NCI-H1694 treated with DMSO at 0.1 percent for 48 hours (cell line): Measurements from ENCODE around the gene CHRNG.

ENCODE experiments used
- DNase-seq: peaks from one replicate; lab custom pipeline; 2025; lab: John Stamatoyannopoulos, UW

Gene CHRNG

DNA sequence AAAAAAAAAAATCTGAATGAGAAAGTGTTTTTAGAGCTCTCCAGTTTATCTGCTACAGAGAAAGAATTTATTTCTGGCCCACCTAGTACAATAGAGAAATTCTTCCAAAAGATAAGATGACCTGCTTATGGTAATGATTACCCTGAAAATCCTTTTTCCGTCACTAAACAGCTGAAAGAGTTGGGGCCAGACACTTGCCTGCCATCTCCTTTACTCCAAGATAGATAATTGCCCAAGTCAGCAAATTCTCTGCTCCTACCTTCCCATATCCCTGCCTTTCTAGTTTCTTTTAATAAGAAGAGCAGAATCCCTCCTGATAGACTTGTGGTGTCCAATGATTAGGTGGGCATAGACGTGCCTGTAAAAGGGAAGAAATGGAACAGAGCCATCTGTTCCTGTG lies 39.1 kb downstream of the CHRNG start:
- no peak for DNase-seq

- no peak for DNase-seq
Observed at GRCh38 chr2:232580648-232580981, 41.1 kb downstream of the CHRNG start.

- DNase-seq, result no peak
Observed at GRCh38 chr2:232581725-232582124, 42.2 kb downstream of the CHRNG start.

- no peak for DNase-seq
Observed at GRCh38 chr2:232584238-232584637, 44.7 kb downstream of the CHRNG start.

DNA sequence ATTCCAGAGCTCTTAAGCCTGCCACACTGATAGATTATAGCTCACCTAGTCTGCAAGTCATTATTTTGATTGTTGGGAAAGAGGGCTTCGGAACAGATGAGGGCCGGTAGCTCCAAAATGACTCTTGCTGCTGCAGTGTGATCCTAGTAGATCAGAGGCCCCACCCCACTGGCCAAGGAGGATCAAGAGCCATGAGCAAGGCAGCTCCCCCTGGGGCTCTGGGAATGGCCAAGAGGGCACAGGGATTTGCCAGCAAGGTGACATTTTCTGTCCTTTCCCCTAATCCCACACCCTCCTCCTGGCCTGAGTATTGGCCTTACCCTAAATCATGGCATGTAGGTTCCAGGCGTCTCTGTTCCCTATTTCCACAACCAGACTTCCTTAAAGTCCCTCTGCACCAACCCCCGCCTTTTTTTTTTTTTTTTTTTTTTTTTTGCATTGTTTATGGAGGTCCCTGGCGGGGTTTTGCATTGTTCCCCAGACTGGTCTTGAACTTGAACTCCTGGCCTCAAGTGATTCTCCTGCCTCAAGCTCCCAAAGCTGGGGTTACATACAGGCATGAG lies 47.5 kb downstream of the CHRNG start:
- no peak for DNase-seq

DNA sequence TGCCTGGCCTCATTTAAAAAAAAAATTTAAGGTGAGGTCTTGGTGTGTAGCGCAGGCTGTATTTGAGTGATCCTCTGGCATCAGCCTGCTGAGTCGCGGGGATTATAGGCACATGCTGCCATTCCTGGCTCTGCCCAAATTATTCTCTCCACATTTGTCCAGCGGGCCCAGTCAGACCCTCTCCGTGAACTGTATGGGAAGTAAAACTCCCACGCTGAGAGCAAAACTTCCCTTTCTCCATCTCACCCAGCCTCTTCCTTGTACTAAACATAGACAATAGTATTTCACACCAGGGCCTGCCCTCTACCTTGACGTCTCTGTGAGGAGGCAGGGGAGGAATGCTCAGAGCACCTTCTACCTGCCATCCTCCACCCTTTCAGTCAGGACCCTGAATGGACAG lies 48.0 kb downstream of the CHRNG start:
- DNase-seq, result no peak

- DNase-seq, result no peak
Observed at GRCh38 chr2:232588031-232588430, 48.5 kb downstream of the CHRNG start.

DNA sequence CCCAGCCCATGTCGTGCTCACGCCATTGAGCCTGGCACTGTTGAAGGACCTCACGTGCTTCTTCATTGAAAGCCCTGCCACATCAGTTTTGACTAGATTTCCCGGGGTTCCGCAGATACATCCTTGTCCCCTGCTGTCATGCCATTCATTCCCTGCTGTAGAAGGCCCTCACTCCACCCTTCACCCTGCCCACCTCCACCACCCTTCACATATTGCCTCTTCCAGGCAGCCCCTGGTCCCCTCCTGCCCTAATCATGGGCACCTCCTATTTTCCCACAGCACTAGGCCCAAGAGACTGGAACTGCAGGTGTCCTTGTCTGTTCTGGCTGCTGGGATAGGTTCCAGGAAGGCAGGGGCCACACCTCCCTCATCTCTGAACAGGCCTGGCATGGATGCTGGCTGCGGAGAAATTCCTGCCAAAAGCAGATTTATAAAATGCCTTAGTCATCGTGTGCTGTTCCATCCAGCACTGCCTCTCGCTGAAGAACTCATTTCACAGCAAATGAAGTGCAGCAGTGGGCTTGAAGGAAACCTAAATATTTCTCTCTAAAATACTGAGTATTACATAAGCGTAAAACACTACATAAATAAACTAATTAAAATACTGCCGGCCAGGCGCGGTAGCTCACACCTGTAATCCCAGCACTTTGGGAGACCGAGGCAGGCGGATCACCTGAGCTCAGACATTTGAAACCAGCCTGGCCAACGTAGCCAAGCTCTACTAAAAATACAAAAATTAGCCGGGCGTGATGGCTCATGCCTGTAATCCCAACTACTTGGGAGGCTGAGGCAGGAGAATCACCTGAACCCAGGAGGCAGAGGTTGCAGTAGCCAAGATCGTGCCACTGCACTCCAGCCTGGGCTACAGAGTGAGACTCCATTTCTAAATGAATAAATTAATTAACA lies 49.4 kb downstream of the CHRNG start:
- DNase-seq, result no peak

- no peak for DNase-seq
Observed at GRCh38 chr2:232592772-232593395, 53.4 kb downstream of the CHRNG start.

DNA sequence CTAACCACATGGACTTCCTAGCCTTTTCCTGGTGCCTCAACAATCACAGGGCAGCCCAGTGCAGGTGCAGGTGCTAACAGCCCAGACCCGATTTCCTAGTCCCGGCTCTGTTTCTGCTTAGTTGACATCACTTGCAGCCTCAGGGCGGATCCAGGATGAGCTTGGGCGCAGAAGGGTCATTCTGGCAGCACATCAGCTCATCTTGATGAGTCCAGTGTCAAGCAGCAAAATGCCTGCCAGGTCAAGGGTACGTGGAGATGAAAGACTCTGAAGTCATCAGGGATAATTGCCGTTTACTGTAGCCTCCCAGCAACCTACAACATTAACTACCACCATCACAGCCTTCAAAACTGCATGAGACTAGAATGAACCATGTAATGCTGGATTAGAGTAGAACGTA lies 54.5 kb downstream of the CHRNG start:
- DNase-seq, result no peak
